Mononuclear cell (primary cell): ENCODE results near the gene ZC3H11A. TPM values are rescaled to one million over a fixed set of nuclear protein-coding genes. Genes with fewer than 3 reads are reported as not detected.

ENCODE experiments used
- H3K27me3 ChIP-seq: 2 replicates; pipeline ENCODE4 v1.6.0; 2011; ENCODE audit warnings: low read length, control low read depth; ENCODE audit not compliant: insufficient read depth
- H3K4me1 ChIP-seq: 2 replicates; pipeline ENCODE4 v1.5.1; 2011; ENCODE audit warnings: mild to moderate bottlenecking, low read length, control low read depth; ENCODE audit not compliant: insufficient read depth
- H3K4me3 ChIP-seq: 2 replicates; pipeline ENCODE4 v1.5.1; 2011; ENCODE audit warnings: mild to moderate bottlenecking, low read length, moderate library complexity
- H3K9me3 ChIP-seq: 2 replicates; pipeline ENCODE4 v1.5.1; 2011; ENCODE audit warnings: low read depth, mild to moderate bottlenecking, control low read depth, low read length
- total RNA-seq: library from RNA; depleted of rRNA; stranded (reverse); fragments of >200 nt; gene quantifications from one replicate; pipeline ENCODE4 v1.2.3, GENCODE V29; 2012

ZC3H11A gene
- total RNA-seq, 1 donor: 160 TPM

DNA sequence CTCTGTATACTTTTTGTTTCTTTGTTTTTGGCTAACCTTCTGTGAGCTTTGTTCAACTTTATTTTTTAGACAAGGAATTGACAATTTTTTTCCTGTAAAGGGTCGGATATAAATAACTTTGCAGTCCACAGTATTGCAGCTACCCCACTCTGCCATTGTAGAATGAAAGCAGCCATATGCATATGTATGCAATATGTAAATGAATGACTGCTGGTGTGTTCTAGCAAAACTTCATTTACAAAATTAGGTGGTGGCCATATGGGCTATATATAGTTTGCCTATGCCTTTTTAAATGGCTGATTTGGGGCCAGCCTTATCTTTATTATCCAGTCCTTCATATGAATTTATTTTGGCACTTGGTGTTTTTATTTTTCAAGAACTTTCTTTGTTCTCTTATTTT is 48.0 kb downstream of the ZC3H11A start:
- Histone ChIP-seq H3K27me3 (no peaks in the 10 kb centered on the region), H3K4me3 (no peak overlapping the region), H3K4me1 (no peaks in the 10 kb centered on the region), H3K9me3 (no peaks in the 10 kb centered on the region)

Other genes with a start within 250 kb of the ZC3H11A start
- 21.3 TPM for gene ATP2B4, start 168.8 kb upstream of the ZC3H11A start, total RNA-seq
- gene LAX1, start 30.4 kb upstream of the ZC3H11A start, total RNA-seq: 11.9 TPM
- 34.7 TPM for gene ZBED6, start within 50 bp of the ZC3H11A start, total RNA-seq
- 51.1 TPM for gene SNRPE, start 66.0 kb downstream of the ZC3H11A start, total RNA-seq